ENCODE measurements around the gene SAV1. TPM values are rescaled to one million over a fixed set of nuclear protein-coding genes. Genes with fewer than 3 reads are reported as not detected.
"Not testable (repeated sequence)": the region's sequence is repeated elsewhere in the genome, so short reads cannot be mapped to it uniquely, and the experiment has no call there.

SAV1 gene
- total and polyA plus RNA-seq, 2 experiments from 2014 or later = 17.4 to 19.0 TPM

DNA sequence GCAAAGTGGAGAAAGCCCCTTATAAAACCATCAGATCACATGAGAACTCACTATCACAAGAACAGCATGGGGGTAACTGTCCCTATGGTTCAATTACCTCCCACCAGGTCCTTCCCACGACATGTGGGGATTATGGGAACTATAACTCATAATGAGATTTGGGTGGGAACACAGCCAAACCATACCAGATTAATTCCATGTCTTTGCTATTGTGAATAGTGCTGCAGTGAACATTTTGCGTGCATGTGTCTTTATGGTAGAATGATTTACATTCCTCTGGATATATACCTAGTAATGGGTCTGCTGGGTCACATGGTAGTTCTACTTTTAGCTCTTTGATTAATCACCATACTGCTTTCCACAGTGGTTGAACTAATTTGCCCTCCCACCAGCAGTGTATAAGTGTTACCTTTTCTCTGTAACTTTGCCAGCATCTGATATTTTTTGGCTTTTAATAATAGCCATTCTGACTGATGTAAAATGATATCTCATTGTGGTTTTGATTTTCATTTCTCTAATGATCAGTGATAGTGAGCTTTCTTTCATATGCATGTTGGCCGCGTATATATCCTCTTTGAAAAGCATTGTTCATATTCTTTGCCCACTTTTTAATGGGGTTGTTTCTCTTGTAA is 29.7 kb upstream of the SAV1 start:
- DNase-seq (ENCODE audit: low spot score) = no peak
- H3K4me2 ChIP-seq = no peak overlapping the region
- no peaks in the 10 kb centered on the region for H3K9me3 ChIP-seq (ENCODE audit: low read depth)
- WGBS (ENCODE audit: low lambda C conversion rate, missing lambda C conversion rate) = 69% methylated on average over 4 of the region's 4 CpGs
- H3K27me3 ChIP-seq = peaks cover 6% of the 10 kb centered on the region
- TF ChIP-seq, protein P1, sequence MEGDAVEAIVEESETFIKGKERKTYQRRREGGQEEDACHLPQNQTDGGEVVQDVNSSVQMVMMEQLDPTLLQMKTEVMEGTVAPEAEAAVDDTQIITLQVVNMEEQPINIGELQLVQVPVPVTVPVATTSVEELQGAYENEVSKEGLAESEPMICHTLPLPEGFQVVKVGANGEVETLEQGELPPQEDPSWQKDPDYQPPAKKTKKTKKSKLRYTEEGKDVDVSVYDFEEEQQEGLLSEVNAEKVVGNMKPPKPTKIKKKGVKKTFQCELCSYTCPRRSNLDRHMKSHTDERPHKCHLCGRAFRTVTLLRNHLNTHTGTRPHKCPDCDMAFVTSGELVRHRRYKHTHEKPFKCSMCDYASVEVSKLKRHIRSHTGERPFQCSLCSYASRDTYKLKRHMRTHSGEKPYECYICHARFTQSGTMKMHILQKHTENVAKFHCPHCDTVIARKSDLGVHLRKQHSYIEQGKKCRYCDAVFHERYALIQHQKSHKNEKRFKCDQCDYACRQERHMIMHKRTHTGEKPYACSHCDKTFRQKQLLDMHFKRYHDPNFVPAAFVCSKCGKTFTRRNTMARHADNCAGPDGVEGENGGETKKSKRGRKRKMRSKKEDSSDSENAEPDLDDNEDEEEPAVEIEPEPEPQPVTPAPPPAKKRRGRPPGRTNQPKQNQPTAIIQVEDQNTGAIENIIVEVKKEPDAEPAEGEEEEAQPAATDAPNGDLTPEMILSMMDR (IDR thresholded peaks at IDR 0.05; ENCODE audit: poor library complexity) = no peak
- no peak for TF ChIP-seq EZH2phosphoT487 (IDR thresholded peaks at IDR 0.05; ENCODE audit: low read depth, severe bottlenecking, unreplicated experiment)
- TF ChIP-seq EZH2 (IDR thresholded peaks at IDR 0.05; ENCODE audit: borderline replicate concordance) = no peak
- H3K27ac ChIP-seq = no peak overlapping the region
- H3K4me3 ChIP-seq = no peak overlapping the region
- H2AFZ ChIP-seq = no peak overlapping the region
- no peaks in the 10 kb centered on the region for H3K36me3 ChIP-seq (replicated peaks; ENCODE audit: insufficient read depth, low read depth)
- no peaks in the 10 kb centered on the region for H3K9me2 ChIP-seq (replicated peaks; ENCODE audit: insufficient read depth)
- H4K20me1 ChIP-seq (ENCODE audit: insufficient read depth, poor library complexity, severe bottlenecking) = no peaks in the 10 kb centered on the region
- no peaks in the 10 kb centered on the region for H3K79me2 ChIP-seq
- H3K4me1 ChIP-seq (ENCODE audit: insufficient read depth) = no peaks in the 10 kb centered on the region

DNA sequence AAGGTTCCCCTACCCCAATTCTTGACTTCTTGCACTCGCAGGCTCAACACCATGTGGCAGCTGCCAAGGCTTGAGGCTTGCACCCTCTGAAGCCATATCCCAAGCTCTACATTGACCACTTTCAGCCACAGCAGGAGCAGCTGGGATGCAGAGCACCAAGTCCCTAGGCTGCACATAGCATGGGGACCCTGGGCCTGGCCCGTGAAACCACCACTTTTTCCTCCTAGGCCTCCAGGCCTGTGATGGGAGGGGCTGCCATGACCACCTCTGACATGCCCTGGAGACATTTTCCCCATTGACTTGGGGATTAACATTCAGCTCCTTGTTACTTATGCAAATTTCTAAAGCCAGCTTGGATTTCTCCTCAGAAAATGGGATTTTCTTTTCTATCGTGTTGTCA is 26.2 kb upstream of the SAV1 start:
- not testable (repeated sequence) for H3K27me3 ChIP-seq; H3K4me1 ChIP-seq (ENCODE audit: insufficient read depth); DNase-seq (ENCODE audit: low spot score); H4K20me1 ChIP-seq (ENCODE audit: insufficient read depth, poor library complexity, severe bottlenecking); H2AFZ ChIP-seq; H3K4me3 ChIP-seq; H3K36me3 ChIP-seq (replicated peaks; ENCODE audit: insufficient read depth, low read depth); H3K9me3 ChIP-seq (ENCODE audit: low read depth); H3K79me2 ChIP-seq; H3K9me2 ChIP-seq (replicated peaks; ENCODE audit: insufficient read depth); H3K4me2 ChIP-seq; H3K27ac ChIP-seq
- WGBS (ENCODE audit: low lambda C conversion rate, missing lambda C conversion rate) = 98% methylated on average over 3 of the region's 3 CpGs

DNA sequence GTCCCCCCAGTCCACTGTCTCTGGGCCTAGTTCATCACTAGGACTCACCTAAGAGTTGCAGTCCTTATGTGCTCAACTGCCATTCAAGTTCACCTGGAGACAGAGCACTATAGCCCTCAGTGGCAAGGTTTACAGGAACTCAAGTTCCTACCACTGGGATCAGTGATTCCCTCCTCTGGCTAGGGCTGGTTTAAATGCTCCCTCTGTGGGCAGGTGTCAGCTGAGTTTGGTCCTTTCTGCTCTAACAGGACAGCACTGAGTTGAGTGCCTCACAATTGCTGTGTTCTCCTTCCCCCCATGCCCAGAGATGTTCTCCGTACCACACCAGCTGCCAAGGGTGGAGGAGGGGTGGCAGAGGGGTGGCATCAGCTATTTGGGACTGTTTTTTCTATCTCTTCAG is 20.8 kb upstream of the SAV1 start:
- Histone ChIP-seq H3K9me2 (replicated peaks; ENCODE audit: insufficient read depth) (no peaks in the 10 kb centered on the region), H3K4me2 (no peak overlapping the region), H3K4me3 (no peak overlapping the region), H2AFZ (no peak overlapping the region), H3K36me3 (replicated peaks; ENCODE audit: insufficient read depth, low read depth) (no peaks in the 10 kb centered on the region), H3K4me1 (ENCODE audit: insufficient read depth) (no peaks in the 10 kb centered on the region), H4K20me1 (ENCODE audit: insufficient read depth, poor library complexity, severe bottlenecking) (no peaks in the 10 kb centered on the region), H3K27me3 (no peaks in the 10 kb centered on the region), H3K79me2 (no peaks in the 10 kb centered on the region), H3K9me3 (ENCODE audit: low read depth) (no peaks in the 10 kb centered on the region), H3K27ac (no peak overlapping the region)
- TF ChIP-seq, protein P1 (IDR thresholded peaks at IDR 0.05; ENCODE audit: poor library complexity) = no peak
- TF ChIP-seq EZH2 (IDR thresholded peaks at IDR 0.05; ENCODE audit: borderline replicate concordance) (no peak), EZH2phosphoT487 (IDR thresholded peaks at IDR 0.05; ENCODE audit: low read depth, severe bottlenecking, unreplicated experiment) (no peak)
- no peak for DNase-seq (ENCODE audit: low spot score)
- 89% methylated on average over 1 of the region's 1 CpG for WGBS (ENCODE audit: low lambda C conversion rate, missing lambda C conversion rate)

DNA sequence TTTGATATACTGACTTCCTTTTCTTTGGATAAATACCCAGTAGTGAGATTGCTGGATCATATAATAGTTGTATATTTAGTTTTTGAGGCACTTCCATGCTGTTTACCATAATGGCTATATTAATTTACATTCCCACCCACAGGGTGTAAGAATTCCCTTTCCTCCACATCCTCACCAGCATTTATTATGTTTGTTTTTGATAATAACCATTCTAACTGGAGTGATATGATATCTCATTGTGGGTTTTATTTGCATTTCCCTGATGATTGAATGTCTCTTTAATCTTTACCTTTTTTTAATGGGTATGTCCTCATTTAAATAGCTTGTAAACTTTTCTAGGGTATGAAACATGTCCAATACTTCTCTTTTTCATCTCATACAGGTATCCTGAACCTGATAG is 11.6 kb upstream of the SAV1 start:
- DNase-seq (ENCODE audit: low spot score) = no peak
- H3K27ac ChIP-seq = no peak overlapping the region
- H3K4me3 ChIP-seq = no peak overlapping the region
- no peaks in the 10 kb centered on the region for H3K9me3 ChIP-seq (ENCODE audit: low read depth)
- H3K36me3 ChIP-seq (replicated peaks; ENCODE audit: insufficient read depth, low read depth) = no peaks in the 10 kb centered on the region
- H3K4me1 ChIP-seq (ENCODE audit: insufficient read depth) = no peaks in the 10 kb centered on the region
- H3K27me3 ChIP-seq = no peaks in the 10 kb centered on the region
- no peak for TF ChIP-seq EZH2 (IDR thresholded peaks at IDR 0.05; ENCODE audit: borderline replicate concordance)
- no peak for TF ChIP-seq EZH2phosphoT487 (IDR thresholded peaks at IDR 0.05; ENCODE audit: low read depth, severe bottlenecking, unreplicated experiment)
- TF ChIP-seq, protein P1 (IDR thresholded peaks at IDR 0.05; ENCODE audit: poor library complexity) = no peak
- no peak overlapping the region for H2AFZ ChIP-seq
- no peaks in the 10 kb centered on the region for H4K20me1 ChIP-seq (ENCODE audit: insufficient read depth, poor library complexity, severe bottlenecking)
- H3K79me2 ChIP-seq = no peaks in the 10 kb centered on the region
- no peak overlapping the region for H3K4me2 ChIP-seq
- H3K9me2 ChIP-seq (replicated peaks; ENCODE audit: insufficient read depth) = no peaks in the 10 kb centered on the region

Measured in hepatocyte (in vitro differentiated cells).